Neural cell (in vitro differentiated cells): ENCODE measurements around the gene PRKCE. TPM values are rescaled to one million over a fixed set of nuclear protein-coding genes. Genes with fewer than 3 reads are reported as not detected.

Experiments
- H2AFZ ChIP-seq: fragments of 200-600, 300-800 bp; sonication (generic), shearing (Covaris generic); 2 replicates; pipeline ENCODE4 v1.6.0; 2014; ENCODE audit warnings: low read depth, mild to moderate bottlenecking, antibody characterized with exemption, low read length, moderate library complexity
- H3F3A ChIP-seq: fragments of 200-600 bp; shearing (Covaris generic); 2 replicates; pipeline ENCODE4 v1.6.1; 2016; ENCODE audit warnings: mild to moderate bottlenecking, moderate library complexity, mixed read lengths, antibody characterized with exemption, low read length; ENCODE audit not compliant: insufficient read depth, poor library complexity, severe bottlenecking
- H3K27ac ChIP-seq: fragments of 200-600, 300-800 bp; sonication (generic), shearing (Covaris generic); 2 replicates; pipeline ENCODE4 v1.5.1; 2014; ENCODE audit warnings: mild to moderate bottlenecking, low read length, moderate library complexity
- H3K27me3 ChIP-seq: fragments of 300-800, 200-600 bp; sonication (generic), shearing (Covaris generic); 2 replicates; pipeline ENCODE4 v1.6.0; 2014; ENCODE audit warnings: mild to moderate bottlenecking, low read depth, low read length, moderate library complexity; ENCODE audit not compliant: insufficient read depth
- H3K36me3 ChIP-seq: fragments of 300-800, 200-600 bp; sonication (generic), shearing (Covaris generic); 2 replicates; pipeline ENCODE4 v1.5.1; 2014; ENCODE audit warnings: mild to moderate bottlenecking, antibody characterized with exemption, low read length, moderate library complexity; ENCODE audit not compliant: insufficient read depth
- H3K4me2 ChIP-seq: fragments of 300-800, 200-600 bp; sonication (generic), shearing (Covaris generic); 2 replicates; pipeline ENCODE4 v1.6.0; 2014; ENCODE audit warnings: mild to moderate bottlenecking, low read length
- H3K4me3 ChIP-seq: fragments of 300-800, 200-600 bp; sonication (generic), shearing (Covaris generic); 2 replicates; pipeline ENCODE4 v1.5.1; 2014; ENCODE audit warnings: mild to moderate bottlenecking, low read length, moderate library complexity
- H3K79me2 ChIP-seq: fragments of 200-600 bp; shearing (Covaris generic); replicated peaks from 2 replicates; pipeline ENCODE4 v1.6.0; 2014; ENCODE audit warnings: mild to moderate bottlenecking, low read length, moderate library complexity; ENCODE audit not compliant: insufficient read depth
- H3K9ac ChIP-seq: fragments of 300-800, 200-600 bp; sonication (generic), shearing (Covaris generic); 2 replicates; pipeline ENCODE4 v1.6.1; 2016; ENCODE audit warnings: mild to moderate bottlenecking, low read length, mixed read lengths
- H3K9me2 ChIP-seq: fragments of 200-600 bp; shearing (Covaris generic); 2 replicates; pipeline ENCODE4 v1.6.1; 2016; ENCODE audit warnings: mild to moderate bottlenecking, low read length, mixed read lengths; ENCODE audit not compliant: insufficient read depth
- H3K9me3 ChIP-seq: fragments of 200-600, 300-800 bp; sonication (generic), shearing (Covaris generic); 2 replicates; pipeline ENCODE4 v1.6.1; 2016; ENCODE audit warnings: mild to moderate bottlenecking, mixed run types, low read length, moderate library complexity, mixed read lengths
- H4K20me1 ChIP-seq: fragments of 200-600 bp; shearing (Covaris generic); 2 replicates; pipeline ENCODE4 v1.6.1; 2016; ENCODE audit warnings: mild to moderate bottlenecking, mixed run types; ENCODE audit not compliant: insufficient read depth
- EP300 ChIP-seq: fragments of 450-650 bp; conservative IDR thresholded peaks from 2 replicates; pipeline ENCODE4 v1.6.1; 2014; ENCODE audit warnings: antibody characterized with exemption, mild to moderate bottlenecking, moderate library complexity; ENCODE audit not compliant: poor library complexity, severe bottlenecking
- EZH2 ChIP-seq: fragments of 200-600, 300-800 bp; shearing (Covaris generic), sonication (generic); IDR thresholded peaks from 2 replicates; pipeline ENCODE4 v1.6.1; 2014; ENCODE audit warnings: antibody characterized with exemption, low read length, borderline replicate concordance, mild to moderate bottlenecking; ENCODE audit not compliant: insufficient read depth, poor library complexity, severe bottlenecking
- MXI1 ChIP-seq: fragments of 450-650 bp; conservative IDR thresholded peaks from 2 replicates; pipeline ENCODE4 v1.6.1; 2014; ENCODE audit warnings: antibody characterized with exemption, mild to moderate bottlenecking; ENCODE audit not compliant: poor library complexity, severe bottlenecking
- POLR2AphosphoS5 ChIP-seq: IDR thresholded peaks from 2 replicates; pipeline ENCODE4 v1.6.1; 2012
- RAD21 ChIP-seq: fragments of 450-650 bp; conservative IDR thresholded peaks from 2 replicates; pipeline ENCODE4 v1.6.1; 2014; ENCODE audit warnings: antibody characterized with exemption, mild to moderate bottlenecking, moderate library complexity
- REST ChIP-seq: IDR thresholded peaks from 2 replicates; pipeline ENCODE4 v1.6.1; 2012; ENCODE audit warnings: borderline replicate concordance
- SMC3 ChIP-seq: fragments of 450-650 bp; conservative IDR thresholded peaks from 2 replicates; pipeline ENCODE4 v1.6.1; 2014; ENCODE audit warnings: antibody characterized with exemption, mild to moderate bottlenecking, moderate library complexity; ENCODE audit not compliant: poor library complexity
- TAF1 ChIP-seq: IDR thresholded peaks from 2 replicates; pipeline ENCODE4 v1.6.1; 2012; ENCODE audit warnings: low read depth
- polyA plus RNA-seq: library from polyadenylated mRNA; depleted of rRNA; stranded (reverse); fragments of >200 nt; gene quantifications from 2 replicates; pipeline ENCODE4 v1.2.3, GENCODE V29; 2014
- TF ChIP-seq, protein P1 (sequence below): fragments of 450-650 bp; IDR thresholded peaks from 2 replicates; pipeline ENCODE4 v1.5.1; 2014; ENCODE audit warnings: antibody characterized with exemption, mild to moderate bottlenecking, moderate library complexity; ENCODE audit not compliant: poor library complexity, severe bottlenecking

The PRKCE gene
- polyA plus RNA-seq, 1 donor from 2014 or later = 5.4 TPM

DNA sequence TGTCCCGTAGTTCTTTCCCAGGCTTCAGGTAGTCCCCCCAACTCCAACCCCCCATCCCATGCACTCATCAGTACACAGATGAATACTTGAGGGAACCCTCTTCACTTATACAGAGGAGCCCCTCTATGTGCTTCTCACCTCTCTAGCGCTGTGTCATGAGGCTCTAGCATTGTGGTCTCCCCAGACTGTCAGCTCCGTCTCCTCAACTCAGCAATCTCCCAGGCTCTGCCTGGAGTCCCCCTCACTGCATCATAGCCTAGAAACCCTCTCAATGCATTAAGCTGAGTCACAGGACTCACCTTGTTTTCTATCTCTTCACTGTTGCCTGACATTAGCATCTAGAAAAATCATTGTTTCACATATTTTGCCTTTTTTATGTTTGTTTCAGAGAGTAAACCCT is 20.2 kb upstream of the PRKCE start:
- no peak overlapping the region for H3K4me2 ChIP-seq
- no peaks in the 10 kb centered on the region for H3K27me3 ChIP-seq
- no peak overlapping the region for H3K27ac ChIP-seq
- TF ChIP-seq EP300 (no peak), SMC3 (no peak), REST (no peak), RAD21 (no peak)
- TF ChIP-seq, protein P1, sequence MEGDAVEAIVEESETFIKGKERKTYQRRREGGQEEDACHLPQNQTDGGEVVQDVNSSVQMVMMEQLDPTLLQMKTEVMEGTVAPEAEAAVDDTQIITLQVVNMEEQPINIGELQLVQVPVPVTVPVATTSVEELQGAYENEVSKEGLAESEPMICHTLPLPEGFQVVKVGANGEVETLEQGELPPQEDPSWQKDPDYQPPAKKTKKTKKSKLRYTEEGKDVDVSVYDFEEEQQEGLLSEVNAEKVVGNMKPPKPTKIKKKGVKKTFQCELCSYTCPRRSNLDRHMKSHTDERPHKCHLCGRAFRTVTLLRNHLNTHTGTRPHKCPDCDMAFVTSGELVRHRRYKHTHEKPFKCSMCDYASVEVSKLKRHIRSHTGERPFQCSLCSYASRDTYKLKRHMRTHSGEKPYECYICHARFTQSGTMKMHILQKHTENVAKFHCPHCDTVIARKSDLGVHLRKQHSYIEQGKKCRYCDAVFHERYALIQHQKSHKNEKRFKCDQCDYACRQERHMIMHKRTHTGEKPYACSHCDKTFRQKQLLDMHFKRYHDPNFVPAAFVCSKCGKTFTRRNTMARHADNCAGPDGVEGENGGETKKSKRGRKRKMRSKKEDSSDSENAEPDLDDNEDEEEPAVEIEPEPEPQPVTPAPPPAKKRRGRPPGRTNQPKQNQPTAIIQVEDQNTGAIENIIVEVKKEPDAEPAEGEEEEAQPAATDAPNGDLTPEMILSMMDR = no peak
- H3K4me3 ChIP-seq = no peak overlapping the region
- no peak overlapping the region for H2AFZ ChIP-seq
- no peaks in the 10 kb centered on the region for H4K20me1 ChIP-seq
- no peaks in the 10 kb centered on the region for H3K36me3 ChIP-seq
- H3K79me2 ChIP-seq = no peaks in the 10 kb centered on the region
- H3K9me2 ChIP-seq = no peaks in the 10 kb centered on the region
- H3K9ac ChIP-seq = no peak overlapping the region
- H3K9me3 ChIP-seq = no peaks in the 10 kb centered on the region
- no peaks in the 10 kb centered on the region for H3F3A ChIP-seq

DNA sequence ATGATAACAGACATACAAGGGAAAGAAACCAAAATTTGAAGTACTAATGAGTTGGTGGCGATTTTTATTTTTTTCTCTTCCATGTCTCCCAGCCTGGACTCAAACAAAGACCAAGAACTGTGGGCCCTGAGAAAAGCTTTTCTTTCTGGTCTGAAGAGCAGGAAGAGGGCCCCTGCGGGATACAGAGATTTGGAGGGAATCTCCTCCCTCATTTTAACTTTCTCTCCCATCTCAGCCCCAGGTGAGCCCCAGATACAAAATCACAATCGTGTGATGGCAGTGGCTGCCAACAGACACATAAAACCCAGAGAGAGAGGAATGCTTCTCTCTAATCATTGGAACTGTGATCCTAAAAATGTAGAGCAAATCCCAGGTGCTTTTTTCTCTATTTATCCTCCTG is 19.5 kb upstream of the PRKCE start:
- Histone ChIP-seq H3K9me3 (no peaks in the 10 kb centered on the region), H3K9ac (no peak overlapping the region), H3F3A (no peaks in the 10 kb centered on the region), H3K27ac (no peak overlapping the region), H4K20me1 (no peaks in the 10 kb centered on the region), H3K27me3 (no peaks in the 10 kb centered on the region), H3K9me2 (no peaks in the 10 kb centered on the region), H2AFZ (no peak overlapping the region), H3K79me2 (no peaks in the 10 kb centered on the region), H3K4me3 (no peak overlapping the region), H3K36me3 (no peaks in the 10 kb centered on the region), H3K4me2 (no peak overlapping the region)
- TF ChIP-seq SMC3 (no peak), POLR2AphosphoS5 (no peak), TAF1 (no peak), EP300 (no peak), EZH2 (no peak), REST (no peak), RAD21 (no peak), MXI1 (no peak)
- TF ChIP-seq, protein P1 = no peak
